ENCODE data around the gene LMNA.

Gene LMNA

DNA sequence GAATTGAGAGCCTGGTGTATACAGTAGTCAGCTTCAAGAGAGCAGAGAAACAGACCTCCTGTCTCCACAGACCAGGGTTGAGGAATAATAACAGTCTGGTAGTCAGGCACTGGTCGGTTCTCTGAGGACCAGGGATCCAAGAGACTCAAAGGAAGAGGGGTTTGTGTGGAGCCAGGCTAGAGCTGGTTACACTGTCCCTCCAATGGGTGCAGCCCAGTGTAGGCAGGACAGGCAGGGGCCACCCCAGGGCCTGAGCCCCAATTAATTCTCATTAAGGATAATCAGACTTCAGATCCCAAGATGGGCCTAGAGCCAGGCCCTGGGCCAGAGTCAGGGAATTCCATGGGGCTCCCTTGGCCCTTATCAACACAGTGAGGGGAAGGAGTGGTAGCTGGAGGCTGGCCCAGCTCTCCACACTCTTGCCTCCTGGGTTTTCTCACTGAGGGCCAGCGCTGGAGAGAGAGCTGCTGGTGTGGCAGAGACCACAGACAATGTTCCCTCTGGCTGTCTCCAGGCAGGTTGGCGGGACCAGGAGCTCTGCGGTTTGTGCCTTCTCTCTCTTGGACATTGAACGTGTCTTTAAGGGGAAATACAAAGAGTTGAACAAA is 48.0 kb downstream of the LMNA start:
- TF ChIP-seq POLR2AphosphoS5 (IDR thresholded peaks at IDR 0.05; ENCODE audit: low read depth, low read length) (no peak), FOXP2 (optimal IDR thresholded peaks at IDR 0.05; ENCODE audit: borderline replicate concordance, extremely low read depth, extremely low read length, insufficient read depth) (no peak), TAF1 (IDR thresholded peaks at IDR 0.05; ENCODE audit: borderline replicate concordance, insufficient read depth, low read length) (no peak), SIN3A (IDR thresholded peaks at IDR 0.05; ENCODE audit: borderline replicate concordance, insufficient read depth, low read length) (no peak)
- TF ChIP-seq, protein P1, sequence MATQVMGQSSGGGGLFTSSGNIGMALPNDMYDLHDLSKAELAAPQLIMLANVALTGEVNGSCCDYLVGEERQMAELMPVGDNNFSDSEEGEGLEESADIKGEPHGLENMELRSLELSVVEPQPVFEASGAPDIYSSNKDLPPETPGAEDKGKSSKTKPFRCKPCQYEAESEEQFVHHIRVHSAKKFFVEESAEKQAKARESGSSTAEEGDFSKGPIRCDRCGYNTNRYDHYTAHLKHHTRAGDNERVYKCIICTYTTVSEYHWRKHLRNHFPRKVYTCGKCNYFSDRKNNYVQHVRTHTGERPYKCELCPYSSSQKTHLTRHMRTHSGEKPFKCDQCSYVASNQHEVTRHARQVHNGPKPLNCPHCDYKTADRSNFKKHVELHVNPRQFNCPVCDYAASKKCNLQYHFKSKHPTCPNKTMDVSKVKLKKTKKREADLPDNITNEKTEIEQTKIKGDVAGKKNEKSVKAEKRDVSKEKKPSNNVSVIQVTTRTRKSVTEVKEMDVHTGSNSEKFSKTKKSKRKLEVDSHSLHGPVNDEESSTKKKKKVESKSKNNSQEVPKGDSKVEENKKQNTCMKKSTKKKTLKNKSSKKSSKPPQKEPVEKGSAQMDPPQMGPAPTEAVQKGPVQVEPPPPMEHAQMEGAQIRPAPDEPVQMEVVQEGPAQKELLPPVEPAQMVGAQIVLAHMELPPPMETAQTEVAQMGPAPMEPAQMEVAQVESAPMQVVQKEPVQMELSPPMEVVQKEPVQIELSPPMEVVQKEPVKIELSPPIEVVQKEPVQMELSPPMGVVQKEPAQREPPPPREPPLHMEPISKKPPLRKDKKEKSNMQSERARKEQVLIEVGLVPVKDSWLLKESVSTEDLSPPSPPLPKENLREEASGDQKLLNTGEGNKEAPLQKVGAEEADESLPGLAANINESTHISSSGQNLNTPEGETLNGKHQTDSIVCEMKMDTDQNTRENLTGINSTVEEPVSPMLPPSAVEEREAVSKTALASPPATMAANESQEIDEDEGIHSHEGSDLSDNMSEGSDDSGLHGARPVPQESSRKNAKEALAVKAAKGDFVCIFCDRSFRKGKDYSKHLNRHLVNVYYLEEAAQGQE (IDR thresholded peaks at IDR 0.05; ENCODE audit: insufficient read depth in 1 of 2, low read depth in 2 of 2, low read length in 2 of 2), result no peak

DNA sequence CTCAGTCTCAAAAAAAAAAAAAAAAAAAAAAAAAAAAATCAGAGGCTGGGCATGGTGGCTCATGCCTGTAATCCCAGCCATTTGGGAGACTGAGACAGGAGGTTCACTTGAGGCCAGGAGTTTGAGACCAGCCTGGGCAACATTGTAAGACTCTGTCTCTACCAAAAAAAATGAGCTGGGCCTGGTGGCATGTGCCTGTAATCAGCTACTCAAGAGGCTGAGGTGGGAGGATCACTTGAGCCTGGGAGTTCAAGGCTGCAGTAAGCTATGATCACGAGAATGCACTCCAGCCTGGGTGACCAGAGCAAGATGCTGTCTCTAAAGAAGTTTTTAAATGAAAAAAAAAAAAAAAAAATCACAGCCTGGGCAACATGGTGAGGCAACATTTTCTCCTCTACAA is 49.2 kb downstream of the LMNA start:
- TF ChIP-seq TAF1 (IDR thresholded peaks at IDR 0.05; ENCODE audit: borderline replicate concordance, insufficient read depth, low read length), result no peak
- no peak for TF ChIP-seq SIN3A (IDR thresholded peaks at IDR 0.05; ENCODE audit: borderline replicate concordance, insufficient read depth, low read length)
- TF ChIP-seq POLR2AphosphoS5 (IDR thresholded peaks at IDR 0.05; ENCODE audit: low read depth, low read length), result no peak
- TF ChIP-seq, protein P1 (IDR thresholded peaks at IDR 0.05; ENCODE audit: insufficient read depth in 1 of 2, low read depth in 2 of 2, low read length in 2 of 2), result no peak
- no peak for TF ChIP-seq FOXP2 (optimal IDR thresholded peaks at IDR 0.05; ENCODE audit: borderline replicate concordance, extremely low read depth, extremely low read length, insufficient read depth)

DNA sequence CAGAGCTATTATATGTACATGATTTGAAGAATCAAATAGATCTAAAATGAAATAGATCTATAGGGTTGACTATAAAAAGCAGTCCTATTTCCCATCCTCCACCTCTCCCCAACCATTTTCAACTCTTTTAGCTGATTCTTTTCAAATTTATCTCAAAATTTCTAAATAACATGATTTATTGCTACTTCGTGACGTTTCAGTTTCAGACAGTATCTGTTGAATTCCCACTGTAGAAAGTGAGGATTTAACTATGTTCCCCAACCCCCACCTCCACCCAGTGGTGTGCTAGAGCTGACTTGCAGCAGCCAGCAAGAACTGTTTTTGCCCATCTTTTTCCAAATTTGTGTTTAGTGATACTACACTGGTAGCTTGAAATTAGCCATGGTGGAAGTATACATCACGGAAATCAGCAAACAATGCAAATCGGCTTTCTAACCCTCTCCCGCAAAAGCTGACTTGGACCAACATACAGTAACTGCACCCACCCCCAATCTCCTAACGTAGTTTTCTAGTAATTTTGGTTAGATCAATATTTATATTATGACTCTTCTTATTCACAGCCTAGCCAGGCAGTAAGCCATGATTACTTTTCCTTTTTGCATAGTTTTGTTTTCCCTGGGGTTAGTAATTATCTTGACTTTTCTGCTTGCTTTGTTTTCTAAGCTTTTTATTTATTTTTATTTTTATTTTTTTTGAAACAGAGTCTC is 49.8 kb downstream of the LMNA start:
- TF ChIP-seq TAF1 (IDR thresholded peaks at IDR 0.05; ENCODE audit: borderline replicate concordance, insufficient read depth, low read length) (no peak), POLR2AphosphoS5 (IDR thresholded peaks at IDR 0.05; ENCODE audit: low read depth, low read length) (no peak)

DNA sequence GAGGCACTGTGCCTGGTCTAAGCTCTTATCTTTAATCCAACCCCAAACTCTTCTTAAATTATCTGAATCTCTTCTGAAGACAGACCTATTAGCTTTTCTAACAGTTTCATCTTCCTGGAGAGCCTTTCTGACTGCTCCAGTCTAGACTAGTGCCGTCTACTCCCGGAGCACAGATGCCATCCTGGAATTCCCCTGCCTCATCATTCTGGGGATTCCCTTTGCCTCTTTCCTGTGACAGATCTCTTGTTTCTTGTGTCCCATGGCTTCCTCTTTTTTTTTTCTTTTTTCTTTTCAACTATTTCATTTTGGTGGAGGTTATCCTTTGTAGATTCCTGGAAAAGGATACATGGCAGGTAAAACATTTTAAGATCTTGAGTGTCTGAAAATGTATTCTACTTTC is 50.6 kb downstream of the LMNA start:
- no peak for TF ChIP-seq POLR2AphosphoS5 (IDR thresholded peaks at IDR 0.05; ENCODE audit: low read depth, low read length)
- no peak for TF ChIP-seq TAF1 (IDR thresholded peaks at IDR 0.05; ENCODE audit: borderline replicate concordance, insufficient read depth, low read length)
- no peak for TF ChIP-seq SIN3A (IDR thresholded peaks at IDR 0.05; ENCODE audit: borderline replicate concordance, insufficient read depth, low read length)
- TF ChIP-seq FOXP2 (optimal IDR thresholded peaks at IDR 0.05; ENCODE audit: borderline replicate concordance, extremely low read depth, extremely low read length, insufficient read depth), result no peak
- TF ChIP-seq, protein P1 (IDR thresholded peaks at IDR 0.05; ENCODE audit: insufficient read depth in 1 of 2, low read depth in 2 of 2, low read length in 2 of 2), result no peak

DNA sequence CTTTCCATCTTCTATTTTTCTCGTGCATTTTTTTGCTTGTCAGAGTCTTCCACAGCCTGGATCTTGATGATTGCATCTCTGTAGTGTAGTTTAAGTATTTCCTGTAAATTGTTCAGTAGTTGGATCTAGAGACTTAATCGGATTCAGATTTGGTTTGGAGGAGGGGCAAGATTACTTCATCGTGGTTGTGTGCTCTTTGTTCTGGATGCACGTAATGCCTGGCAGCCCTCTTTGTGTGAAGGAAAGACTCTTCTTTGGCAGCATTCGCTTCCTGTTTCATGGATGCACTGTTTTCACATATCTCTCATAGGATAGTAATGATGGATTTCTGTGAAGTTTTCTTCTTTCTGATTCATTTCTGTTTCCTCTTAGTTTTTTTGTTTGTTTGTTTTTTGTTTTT is 53.0 kb downstream of the LMNA start:
- TF ChIP-seq, protein P1 (IDR thresholded peaks at IDR 0.05; ENCODE audit: insufficient read depth in 1 of 2, low read depth in 2 of 2, low read length in 2 of 2), result no peak
- TF ChIP-seq SIN3A (IDR thresholded peaks at IDR 0.05; ENCODE audit: borderline replicate concordance, insufficient read depth, low read length) (no peak), FOXP2 (optimal IDR thresholded peaks at IDR 0.05; ENCODE audit: borderline replicate concordance, extremely low read depth, extremely low read length, insufficient read depth) (no peak), TAF1 (IDR thresholded peaks at IDR 0.05; ENCODE audit: borderline replicate concordance, insufficient read depth, low read length) (no peak), POLR2AphosphoS5 (IDR thresholded peaks at IDR 0.05; ENCODE audit: low read depth, low read length) (no peak)

Measured in PFSK-1 (cell line).